Measurements from ENCODE around the gene PAX5.

GRCh38 chr9:36866840-36867239, 167.2 kb downstream of the PAX5 start:
- TF ChIP-seq EZH2 (IDR thresholded peaks at IDR 0.05; ENCODE audit: insufficient read depth, poor library complexity, severe bottlenecking) (no peak), EZH2phosphoT487 (IDR thresholded peaks at IDR 0.05; ENCODE audit: insufficient read depth, low read depth) (no peak)
